GM21528 (cell line): ENCODE results near the gene ELFN1.

Source experiments
- ATAC-seq: cut with Tn5 transposase; IDR thresholded peaks from one replicate; pipeline ENCODE4 v1.9.1; 2021; ENCODE audit warnings: mild to moderate bottlenecking, moderate library complexity; ENCODE audit not compliant: unreplicated experiment, low FRiP score

Gene ELFN1

DNA sequence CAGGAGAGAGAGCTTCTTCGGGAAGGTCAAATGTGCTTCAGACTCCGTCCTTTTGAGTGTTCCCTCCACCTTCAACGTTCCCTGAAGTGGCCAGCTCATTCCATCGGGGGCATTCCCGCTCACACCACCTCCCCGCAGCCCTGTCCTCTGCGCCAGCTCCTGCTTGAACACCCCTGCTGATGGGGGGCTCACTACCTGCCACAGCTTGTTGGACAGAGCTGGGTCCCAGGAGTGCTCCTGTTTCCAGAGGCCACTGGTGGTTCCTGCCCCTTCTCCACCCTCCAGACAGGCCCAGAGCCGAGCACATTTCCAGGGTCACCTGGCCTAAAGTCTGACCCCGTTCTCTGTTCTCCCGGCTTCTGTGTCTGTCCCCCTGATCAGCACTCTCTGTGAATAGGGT lies 67.4 kb downstream of the ELFN1 start:
- no peak for ATAC-seq

DNA sequence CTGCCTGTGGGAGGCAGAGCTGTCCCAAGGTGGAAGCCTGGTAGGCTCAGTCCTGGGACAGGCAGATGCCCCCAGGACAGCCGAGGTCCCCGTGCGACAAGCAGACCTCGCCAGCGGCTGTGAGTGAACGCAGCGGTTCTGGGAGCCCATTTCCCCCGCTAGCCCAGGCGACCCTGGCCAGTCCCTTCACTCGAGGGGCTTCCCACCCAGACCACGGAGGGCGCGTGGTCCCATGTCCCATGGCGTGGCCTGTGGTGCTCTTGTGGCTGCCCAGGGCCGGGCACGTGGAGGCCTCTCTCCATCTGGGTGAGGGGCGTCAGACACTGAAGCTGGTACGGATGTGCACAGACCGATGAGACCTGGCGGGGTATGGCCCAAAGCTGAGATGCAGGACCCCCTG lies 67.9 kb downstream of the ELFN1 start:
- no peak for ATAC-seq

DNA sequence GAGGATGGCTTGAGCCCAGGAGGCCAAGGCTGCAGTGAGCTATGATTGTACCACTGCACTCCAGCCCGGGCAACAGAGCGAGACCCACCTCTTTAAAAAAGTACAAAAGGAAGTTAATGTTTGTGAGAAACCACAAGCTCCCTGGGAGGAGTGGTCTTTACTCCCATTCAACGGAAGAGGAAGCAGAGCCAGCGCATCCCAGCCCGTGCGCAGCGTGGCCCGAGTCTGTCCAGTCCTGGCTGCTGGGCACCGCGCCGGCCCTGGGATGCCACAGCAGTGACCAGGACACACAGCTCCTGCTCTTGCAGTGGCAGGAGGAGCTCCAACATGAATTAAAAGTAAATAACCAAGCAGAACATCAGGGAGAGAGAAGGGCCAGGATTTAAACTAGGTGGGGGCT lies 68.4 kb downstream of the ELFN1 start:
- no peak for ATAC-seq

DNA sequence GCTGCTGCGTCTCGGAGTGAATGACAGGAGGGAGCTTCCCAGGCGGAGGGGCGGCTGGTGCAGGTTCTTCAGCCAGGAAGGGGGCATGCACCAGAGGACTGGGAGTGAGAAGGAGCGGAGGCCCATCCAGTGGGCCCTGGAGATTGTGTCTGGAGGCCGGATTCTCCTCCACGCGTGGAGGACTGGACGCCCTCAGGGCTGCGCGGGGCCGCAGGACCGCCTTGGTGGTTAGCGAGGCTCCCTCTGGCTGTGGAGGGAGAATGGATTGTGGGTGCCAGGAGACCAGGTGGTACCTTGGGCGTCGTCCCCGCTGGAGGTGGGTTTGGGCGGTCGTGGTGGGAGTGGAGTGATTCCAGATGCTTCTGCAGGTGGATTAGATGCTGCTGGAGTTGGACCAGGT lies 68.9 kb downstream of the ELFN1 start:
- no peak for ATAC-seq

DNA sequence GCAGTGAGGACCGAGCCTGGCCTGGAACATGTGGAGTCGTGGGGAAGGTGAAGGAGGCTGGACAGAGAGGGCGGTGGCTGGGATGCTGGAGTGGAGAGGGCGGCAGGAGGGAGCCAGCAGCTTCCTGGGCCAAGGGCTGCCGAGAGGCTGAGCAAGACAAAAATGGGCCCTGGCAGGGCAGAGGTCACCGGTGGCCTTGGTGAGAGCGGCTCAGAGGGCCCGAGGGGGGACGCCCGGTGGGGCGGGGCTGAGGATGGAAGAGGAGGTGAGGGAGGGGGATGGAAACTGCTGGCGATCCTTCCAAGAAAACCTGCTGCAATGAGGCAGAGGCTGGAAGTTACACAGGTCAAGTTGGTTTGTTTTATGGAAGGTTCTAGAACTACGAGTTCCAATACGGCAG lies 69.5 kb downstream of the ELFN1 start:
- no peak for ATAC-seq

DNA sequence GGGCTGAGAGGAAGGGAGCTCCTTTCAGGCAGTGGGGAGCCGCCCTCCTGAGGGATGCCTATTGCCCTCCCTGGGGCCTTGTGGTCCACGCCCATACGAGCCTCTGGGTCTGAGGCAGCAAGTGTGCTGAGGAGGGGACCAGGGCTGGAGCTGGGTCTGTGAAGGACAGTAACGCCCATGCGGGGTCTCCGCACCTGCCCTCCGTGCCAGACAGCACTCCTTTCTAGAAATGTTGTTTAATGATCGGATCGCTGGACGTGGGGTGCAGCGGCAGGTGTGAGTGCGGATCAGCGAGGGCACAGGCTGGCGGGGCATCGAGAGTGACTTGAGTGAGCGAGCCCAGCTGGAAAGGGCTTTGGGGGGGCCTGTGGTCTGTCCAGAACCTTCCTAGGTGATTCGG lies 70.1 kb downstream of the ELFN1 start:
- no peak for ATAC-seq

DNA sequence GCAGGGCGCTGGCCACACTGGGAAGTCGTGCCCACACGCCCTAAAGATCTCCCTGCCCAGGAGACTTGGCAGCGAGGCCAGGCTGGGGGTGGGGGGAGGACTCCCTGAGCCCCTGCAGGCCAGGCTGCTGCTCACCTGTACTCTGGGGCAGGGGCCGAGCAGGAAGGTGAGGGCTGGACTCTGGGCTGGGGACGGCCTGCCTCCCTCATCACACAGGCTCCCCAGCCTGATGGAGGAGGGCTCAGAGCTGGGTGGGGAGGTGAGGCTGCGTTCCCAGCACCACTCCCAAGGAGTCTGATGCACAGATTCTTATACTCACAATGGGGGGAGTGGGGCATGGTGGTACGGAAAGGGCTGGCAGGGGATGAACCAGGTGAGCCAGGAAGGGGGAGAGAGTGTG lies 71.2 kb downstream of the ELFN1 start:
- ATAC-seq: no peak

DNA sequence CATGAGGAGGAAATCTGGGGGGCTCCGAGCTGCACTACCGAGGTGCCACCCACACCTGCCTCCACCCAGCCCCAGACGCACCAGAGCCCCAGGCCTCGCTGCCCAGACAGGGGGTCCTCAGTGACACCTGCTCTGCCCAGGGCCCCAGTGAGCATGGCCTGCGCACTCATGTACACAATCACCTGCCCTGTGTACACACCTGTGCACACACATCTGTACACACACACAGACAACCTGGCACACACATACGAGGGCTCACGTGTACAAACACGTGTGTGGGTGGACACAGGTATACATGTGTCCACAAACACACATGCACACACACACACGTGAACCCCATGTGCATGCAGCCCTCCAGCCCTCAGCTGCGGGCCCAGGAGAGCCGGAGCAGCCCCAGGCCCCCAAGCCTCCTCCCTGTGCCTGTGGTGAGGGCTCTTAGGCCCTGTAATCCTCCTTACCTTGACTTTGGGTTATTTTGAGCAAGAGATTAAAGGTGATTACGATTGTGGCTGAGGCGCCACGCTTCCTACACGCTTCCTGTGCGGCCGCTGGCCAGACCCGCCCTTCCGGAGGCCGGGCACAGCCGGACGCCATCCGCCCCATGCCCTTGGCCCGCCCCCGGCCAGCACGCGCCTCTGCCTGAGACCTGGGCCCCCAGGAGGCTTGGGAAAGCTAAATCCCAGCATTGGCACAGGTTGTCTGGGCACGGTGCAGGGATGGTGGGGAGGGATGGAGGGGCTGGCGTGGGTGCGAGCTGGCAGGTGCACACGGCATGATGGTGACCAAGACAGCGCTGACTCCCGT lies 71.9 kb downstream of the ELFN1 start:
- ATAC-seq: no peak

DNA sequence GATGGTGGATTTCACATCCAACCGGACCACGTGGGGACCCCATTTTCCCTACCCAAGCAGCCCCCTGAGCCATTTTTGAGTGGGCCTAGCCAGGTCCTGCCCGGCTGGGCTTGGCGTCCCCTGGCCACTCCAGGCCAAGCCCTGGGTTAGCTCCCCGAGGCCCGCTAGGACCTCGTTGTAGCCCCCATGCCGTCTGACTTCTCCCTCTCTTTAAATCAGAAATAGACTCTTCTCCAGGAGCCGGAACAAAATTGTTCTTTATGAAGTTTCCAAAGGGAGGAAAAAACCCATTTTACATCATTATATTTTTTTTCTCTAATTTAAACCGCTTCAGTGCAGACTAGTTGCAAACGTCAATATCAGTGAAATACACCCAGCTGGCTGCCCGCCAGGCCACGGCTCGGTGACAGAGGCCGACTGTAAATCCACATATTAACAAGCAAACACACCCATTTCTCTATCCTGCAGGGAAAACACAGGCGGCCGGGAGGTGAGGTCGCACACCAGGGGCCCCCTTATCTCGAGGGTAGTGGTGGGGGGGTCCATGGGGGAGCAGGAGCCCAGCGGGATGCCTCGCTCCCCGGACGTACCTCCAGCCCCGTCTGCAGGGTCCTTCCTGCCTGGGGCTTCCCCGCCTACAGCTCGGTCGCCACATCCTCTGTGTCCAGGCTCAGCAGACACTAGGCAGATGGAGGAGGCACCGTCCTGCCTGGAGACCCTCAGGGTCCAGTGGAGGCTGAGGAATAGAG lies 72.7 kb downstream of the ELFN1 start:
- no peak for ATAC-seq

DNA sequence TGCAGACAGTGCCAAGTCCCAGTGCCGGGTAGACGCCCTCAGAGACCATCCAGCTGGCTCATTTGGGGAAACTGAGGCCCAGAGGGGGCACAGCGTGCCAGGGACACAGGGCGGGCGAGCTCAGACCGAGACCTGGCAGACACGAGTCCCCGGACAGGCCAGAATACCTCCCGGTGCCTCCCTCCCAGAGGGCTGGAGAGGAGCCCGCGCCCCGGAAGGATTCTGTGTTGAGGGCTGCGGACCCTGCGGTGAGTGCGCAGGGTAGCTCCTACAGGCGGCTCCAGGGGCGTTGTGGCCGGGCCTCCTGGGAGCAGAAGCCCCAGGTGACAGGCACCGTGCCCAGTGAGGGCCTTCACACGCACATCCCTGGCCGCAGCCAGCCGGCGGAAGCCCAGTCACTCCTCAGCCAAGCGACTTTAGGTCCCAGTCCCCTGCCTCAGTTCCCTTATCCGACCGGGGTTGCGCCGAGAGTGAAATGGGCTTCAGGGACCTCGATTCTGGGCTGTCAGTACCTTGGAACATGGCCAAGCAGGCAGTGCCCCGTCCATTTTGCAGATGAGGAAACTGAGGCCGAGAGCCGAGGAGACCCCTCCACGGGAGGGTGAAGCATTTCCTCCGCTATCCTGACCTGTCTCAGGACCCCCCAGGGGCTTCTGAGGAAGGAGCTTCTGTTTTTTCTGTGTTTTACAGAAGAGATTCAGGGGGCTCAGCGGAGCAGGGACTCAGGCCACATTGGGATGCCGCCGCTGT lies 73.6 kb downstream of the ELFN1 start:
- no peak for ATAC-seq

DNA sequence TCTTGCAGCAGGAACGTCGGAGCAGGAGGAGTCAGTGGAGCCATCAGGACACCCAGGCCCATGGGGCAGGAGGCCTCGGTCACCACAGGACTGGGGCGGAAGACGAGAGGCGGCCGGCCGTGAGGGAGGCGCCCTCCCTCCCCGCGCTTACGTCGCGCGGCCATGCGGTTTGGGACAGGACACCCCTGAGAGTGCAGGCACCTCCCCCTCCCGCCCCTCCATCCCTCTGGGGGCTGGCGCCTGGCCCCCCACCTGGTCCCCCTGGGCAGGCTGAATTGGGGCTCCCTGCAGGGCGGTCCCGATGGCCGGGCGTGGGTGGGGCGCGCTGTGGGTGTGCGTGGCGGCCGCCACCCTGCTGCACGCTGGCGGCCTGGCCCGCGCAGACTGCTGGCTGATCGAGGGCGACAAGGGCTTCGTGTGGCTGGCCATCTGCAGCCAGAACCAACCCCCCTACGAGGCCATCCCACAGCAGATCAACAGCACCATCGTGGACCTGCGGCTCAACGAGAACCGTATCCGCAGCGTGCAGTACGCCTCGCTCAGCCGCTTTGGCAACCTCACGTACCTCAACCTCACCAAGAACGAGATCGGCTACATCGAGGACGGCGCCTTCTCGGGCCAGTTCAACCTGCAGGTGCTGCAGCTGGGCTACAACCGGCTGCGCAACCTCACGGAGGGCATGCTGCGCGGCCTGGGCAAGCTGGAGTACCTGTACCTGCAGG lies 74.4 kb downstream of the ELFN1 start:
- ATAC-seq: no peak

DNA sequence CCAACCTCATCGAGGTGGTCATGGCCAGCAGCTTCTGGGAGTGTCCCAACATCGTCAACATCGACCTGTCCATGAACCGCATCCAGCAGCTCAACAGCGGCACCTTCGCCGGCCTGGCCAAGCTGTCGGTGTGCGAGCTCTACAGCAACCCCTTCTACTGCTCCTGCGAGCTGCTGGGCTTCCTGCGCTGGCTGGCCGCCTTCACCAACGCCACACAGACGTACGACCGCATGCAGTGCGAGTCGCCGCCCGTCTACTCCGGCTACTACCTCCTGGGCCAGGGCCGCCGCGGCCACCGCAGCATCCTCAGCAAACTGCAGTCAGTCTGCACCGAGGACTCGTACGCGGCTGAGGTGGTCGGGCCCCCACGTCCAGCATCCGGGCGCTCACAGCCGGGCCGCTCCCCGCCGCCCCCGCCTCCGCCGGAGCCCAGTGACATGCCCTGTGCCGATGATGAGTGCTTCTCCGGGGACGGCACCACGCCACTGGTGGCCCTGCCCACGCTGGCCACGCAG lies 75.0 kb downstream of the ELFN1 start:
- no peak for ATAC-seq

DNA sequence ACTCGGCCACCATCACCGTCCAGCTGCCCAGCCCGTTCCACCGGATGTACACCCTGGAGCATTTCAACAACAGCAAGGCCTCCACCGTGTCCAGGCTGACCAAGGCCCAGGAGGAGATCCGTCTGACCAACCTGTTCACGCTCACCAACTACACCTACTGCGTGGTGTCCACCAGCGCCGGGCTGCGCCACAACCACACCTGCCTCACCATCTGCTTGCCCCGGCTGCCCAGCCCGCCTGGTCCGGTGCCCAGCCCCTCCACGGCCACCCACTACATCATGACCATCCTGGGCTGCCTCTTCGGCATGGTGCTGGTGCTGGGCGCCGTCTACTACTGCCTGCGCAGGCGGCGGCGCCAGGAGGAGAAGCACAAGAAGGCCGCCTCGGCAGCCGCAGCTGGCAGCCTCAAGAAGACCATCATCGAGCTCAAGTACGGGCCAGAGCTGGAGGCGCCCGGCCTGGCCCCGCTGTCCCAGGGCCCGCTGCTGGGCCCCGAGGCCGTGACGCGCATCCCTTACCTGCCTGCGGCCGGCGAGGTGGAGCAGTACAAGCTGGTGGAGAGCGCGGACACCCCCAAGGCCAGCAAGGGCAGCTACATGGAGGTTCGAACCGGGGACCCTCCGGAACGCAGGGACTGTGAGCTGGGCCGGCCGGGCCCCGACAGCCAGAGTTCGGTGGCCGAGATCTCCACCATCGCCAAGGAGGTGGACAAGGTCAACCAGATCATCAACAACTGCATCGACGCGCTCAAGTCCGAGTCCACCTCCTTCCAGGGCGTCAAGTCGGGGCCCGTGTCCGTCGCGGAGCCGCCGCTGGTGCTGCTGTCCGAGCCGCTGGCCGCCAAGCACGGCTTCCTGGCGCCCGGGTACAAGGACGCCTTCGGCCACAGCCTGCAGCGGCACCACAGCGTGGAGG lies 75.8 kb downstream of the ELFN1 start:
- ATAC-seq: no peak

DNA sequence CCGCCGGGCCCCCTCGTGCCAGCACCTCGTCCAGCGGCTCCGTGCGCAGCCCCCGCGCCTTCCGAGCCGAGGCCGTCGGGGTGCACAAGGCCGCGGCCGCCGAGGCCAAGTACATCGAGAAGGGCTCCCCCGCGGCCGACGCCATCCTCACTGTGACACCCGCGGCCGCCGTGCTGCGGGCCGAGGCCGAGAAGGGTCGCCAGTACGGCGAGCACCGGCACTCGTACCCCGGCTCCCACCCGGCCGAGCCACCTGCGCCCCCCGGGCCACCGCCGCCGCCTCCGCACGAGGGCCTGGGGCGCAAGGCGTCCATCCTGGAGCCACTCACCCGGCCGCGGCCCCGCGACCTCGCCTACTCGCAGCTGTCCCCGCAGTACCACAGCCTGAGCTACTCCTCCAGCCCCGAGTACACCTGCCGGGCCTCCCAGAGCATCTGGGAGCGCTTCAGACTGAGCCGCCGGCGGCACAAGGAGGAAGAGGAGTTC lies 76.5 kb downstream of the ELFN1 start:
- ATAC-seq: no peak

DNA sequence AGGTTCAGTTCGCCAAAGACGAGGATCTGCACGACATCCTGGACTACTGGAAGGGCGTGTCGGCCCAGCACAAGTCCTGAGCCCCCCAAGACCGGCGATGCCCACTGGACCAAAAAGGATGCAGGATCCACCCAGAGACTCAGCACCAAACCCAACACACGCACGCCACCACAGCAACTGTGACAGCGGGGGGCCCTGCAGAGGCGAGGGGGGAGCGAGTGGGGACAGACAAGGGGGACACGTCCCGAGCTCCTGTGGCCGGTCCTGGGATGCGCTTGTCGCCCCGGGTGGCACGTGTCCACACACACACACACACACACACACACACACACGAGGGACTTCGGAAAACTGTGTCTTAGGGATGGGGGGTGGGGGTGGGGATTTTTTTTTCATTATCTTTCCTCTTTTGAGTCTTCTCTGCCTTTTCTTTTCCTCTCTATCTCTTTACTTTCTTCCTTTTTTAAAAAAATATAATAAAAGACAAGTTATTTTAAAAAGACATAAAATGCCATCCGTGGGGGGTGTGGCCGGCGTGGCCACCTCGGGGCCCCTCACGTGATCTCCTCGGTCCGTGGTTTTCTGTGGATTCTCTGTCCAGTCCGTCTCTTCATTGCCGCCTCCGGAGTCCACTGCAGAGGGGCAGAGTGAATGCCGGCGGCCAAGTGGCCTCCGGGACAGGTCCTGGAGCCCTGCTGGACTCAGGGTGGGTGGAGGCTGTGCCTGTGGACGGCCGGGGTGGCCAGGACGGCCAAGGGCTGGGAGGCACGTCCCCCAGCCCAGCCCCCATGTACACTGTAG lies 77.1 kb downstream of the ELFN1 start:
- no peak for ATAC-seq

DNA sequence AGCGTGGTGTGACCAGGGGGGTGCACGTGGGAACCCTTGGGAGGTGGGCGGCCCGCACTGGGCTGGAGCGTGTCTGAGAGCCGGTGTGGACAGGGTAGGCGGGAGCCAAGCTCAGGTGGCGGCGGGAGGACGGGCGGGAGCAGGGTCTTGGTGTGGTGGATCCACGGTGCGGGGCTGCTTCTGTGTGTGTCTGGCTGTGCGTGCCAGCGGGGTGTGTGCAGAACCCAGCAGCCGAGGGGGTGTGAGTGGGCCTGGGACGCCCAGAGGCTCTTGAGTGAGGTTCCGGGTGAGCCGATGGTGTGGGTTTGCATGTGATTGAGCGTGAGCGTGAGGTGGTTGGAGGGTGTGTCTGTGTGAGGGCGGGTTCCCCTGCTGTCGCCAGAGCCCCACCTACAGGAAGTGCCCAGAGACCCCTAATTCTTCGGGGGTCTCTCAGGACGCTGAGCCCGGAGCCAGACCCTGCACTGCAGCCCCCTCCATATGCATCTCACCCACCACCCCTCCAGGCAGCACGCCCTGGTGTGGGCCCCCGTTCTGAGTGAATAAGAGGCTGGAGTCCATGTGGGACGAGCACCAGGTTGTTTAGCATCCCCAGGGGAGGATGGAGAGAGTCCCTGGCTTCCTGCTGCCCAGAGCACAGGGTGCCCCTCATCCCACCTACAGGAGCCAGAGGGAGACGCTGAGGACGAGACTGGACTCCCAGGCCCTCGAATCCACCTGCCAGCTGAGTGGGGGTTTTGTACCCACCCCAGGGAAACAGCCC lies 78.2 kb downstream of the ELFN1 start:
- ATAC-seq: no peak

DNA sequence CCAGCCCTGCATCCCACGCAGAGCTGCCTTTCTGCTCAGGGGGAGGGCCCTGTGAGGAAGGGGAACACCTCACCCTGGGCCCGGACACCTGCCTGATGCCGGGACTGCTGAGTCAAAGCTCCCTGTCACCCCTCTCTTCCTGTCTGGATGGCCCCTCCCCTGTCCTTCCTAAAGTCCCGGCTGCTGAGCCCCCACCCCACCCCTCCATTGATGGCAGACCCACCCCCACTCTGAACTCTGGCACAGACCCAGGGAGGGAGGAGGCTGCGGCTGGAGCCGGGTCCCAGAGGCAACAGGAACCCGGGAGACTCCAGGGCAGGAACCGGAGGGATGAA lies 78.7 kb downstream of the ELFN1 start:
- no peak for ATAC-seq

DNA sequence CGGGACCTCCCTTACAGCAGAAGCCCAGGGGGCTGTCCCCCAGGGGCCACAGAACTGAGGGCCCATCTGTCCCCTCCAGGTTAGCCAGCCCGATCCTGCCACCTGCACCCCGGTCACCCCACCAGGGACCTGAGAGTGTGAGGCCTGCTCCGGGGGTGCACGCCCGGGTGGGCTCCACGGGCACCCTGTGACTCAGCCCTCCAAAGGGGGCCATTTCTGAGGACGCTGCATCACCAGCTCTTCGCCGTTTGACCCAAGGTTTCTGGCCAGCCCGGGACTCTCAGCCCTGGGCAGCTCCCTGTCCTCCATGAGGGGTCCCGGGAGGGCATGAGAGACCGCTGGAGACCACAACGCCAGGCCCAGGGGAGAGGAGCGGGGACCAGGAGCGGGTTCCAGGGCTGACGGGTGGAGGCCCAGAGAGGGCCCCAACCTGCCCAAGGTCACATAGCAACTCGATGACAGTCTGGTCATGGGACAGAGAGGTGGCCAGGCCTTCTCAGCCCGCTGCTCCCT lies 79.3 kb downstream of the ELFN1 start:
- no peak for ATAC-seq
